NCI-H2196 (cell line): ENCODE measurements around the gene UQCC5.

Experiments
- DNase-seq: peaks from one replicate; lab custom pipeline; 2025; ENCODE audit not compliant: unreplicated experiment; lab: John Stamatoyannopoulos, UW

UQCC5 gene

DNA sequence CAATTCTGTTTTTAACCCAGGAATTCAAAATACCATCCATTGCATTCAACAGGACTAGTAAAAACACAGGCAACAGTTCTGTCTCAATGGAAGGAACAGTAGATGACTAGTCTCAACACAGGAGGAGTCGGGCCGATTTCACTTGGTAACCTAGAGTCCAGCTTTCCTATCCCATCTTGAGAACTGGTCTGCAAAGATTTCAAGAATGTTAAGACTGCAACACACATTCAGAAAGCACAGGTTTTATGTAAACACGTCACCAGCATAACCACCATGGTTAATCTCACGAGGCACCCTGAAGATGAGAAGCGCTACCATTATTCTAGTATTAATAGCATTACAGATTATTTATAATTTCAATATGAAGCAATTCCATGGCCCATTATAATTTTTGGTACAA lies 22.0 kb downstream of the UQCC5 start:
- DNase-seq: no peak

DNA sequence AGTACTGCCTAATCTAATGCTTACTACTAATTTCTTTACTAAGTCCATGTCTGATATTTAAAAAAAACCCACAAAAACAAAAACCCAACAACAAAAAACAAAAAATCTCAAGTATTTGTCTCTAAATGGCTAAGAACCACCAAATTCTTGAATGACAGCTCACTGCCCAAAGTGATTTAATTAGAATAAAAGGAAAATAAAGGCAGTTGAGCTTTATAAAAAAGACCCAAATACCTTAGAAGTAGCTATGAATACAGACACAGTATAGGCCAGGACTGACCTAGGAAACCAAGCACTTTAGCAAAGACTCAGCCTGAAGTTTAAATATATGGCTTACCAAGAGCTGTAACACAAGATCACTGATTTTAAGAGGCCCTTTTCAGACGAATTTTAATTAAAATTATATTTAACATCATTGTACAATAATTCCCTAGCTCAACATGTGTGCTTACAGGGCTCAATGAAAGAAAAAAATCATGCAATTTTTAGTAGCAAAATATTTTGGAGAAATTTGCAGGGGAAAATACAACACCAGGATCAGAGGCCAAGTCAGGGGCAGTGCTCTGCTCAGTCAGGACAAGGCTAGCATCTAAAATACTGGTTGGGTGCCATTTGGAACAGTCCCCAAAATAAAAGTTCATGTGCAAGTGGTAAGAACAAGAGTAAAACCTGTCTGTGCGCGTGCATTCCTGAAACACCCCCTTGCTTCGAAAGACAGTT lies 24.8 kb downstream of the UQCC5 start:
- no peak for DNase-seq

DNA sequence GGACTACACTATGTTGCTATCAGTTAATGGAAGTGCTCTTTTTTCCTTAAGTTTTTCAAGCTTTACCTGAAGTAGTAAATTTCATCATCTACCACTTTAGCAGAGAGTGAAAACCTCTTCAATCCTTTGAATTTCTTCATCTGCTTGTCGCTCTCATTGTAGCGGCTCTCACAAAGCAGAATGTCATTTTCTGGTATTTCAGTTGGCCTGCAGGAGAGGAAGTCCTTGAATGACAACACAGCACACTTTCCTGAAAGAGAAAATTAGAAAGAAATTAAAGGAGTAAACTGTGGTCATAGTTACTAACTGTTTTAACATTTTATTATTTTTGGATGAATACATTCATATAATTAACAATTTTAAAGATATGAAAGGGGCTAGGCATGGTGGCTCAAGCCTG lies 27.6 kb downstream of the UQCC5 start:
- DNase-seq: no peak

DNA sequence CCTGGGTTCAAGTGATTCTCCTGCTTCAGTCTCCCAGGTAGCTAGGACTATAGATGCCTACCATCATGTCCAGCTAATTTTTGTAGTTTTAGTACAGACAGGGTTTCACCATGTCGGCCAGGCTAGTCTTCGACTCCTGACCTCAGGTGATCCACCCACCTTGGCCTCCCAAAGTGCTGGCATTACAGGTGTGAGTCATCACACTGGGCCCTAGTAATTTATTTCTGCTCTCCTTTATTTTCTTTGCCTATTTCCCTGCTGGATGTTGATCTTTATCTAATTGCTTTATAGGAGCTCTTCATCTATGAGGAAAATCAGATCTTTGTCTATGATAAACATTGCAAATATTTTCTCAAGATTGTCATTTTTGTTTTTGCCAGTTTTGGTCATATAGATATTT lies 31.7 kb downstream of the UQCC5 start:
- DNase-seq: no peak

DNA sequence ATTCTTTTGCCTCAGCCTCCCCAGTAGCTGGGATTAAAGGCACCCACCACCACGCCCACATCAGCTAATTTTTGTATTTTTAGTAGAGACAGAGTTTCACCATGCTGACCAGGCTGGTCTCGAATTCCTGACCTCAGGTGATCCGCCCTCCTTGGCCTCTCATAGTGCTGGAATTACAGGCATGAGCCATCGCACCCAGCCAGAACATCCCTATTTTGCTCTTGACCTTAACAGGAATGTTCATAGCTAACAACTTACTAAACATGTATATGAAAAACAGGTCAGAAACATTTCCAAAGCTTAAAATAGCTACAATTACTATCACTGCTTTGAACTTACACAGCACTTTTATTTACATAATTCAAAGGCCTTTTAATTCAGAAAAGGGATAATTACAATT lies 33.7 kb downstream of the UQCC5 start:
- no peak for DNase-seq

DNA sequence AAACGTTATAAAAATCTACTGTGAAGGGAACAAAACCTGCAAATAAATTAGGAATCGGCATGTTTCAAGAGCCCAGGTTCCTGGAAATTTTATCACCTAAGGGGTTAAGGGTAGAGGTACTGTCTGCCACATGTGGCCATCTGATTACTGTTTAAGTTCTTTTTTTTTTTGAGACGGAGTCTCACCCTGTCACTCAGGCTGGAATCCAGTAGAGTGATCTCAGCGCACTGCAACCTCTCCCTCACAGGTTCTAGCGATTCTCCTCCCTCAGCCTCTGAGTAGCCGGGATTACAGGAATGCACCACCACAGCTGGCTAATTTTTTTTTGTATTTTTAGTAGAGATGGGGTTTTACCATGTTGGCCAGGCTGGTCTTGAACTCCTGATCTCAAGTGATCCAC lies 35.8 kb downstream of the UQCC5 start:
- DNase-seq: no peak

DNA sequence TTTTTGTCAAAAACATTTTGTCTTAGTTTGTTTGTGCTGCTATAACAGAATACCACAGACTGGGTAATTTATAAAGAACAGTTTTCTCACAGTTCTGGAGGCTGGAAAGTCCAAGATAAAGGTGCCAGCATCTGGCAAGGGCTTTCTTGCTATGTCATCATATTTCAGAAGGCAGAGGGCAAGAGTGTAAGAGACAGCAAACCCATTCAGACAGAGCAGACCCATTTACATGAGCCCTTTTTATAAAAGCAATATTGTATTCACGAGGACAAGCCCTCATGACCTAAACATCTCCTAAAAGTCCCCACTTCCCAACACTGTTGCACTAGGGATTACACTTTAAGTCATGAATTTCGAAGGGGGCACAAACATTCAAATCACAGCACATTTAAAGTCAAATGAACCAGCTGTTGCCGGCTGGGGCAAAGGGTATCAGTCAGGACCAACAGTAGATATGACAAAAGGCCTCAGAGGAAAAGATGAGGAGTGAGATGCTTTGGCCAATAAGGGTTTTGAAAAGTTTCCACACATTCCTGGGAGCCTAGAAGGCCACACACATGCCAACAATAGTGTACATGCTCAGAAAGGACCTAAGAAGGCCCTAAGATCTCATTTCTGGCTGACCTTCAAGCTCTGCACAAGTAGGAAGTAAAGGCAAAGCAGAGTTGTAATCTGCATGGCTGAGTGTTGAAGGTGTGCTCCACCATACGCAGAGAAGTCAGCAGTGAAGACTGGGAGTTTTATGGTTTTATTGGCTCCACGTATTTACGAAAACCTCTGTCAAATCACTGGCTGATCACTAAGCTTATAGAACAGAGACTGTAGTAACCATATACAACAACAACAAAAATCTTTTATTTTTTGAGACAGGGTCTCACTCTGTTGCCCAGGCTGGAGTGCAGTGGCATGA lies 37.9 kb downstream of the UQCC5 start:
- no peak for DNase-seq
